ENCODE data around the gene CAMK1D.
"Not testable (repeated sequence)": the region's sequence is repeated elsewhere in the genome, so short reads cannot be mapped to it uniquely, and the experiment has no call there.

- TF ChIP-seq FOXJ3 (CRISPR knock-in tag; IDR thresholded peaks at IDR 0.05); JUND (IDR thresholded peaks at IDR 0.05); CTCF (IDR thresholded peaks at IDR 0.05); RFX5 (IDR thresholded peaks at IDR 0.05; ENCODE audit: low read length); REST (IDR thresholded peaks at IDR 0.05; ENCODE audit: low read depth, low read length); POLR2AphosphoS5 (IDR thresholded peaks at IDR 0.05; ENCODE audit: low read depth, low read length); RXRA (IDR thresholded peaks at IDR 0.05; ENCODE audit: borderline replicate concordance, low read depth); SMC3 (IDR thresholded peaks at IDR 0.05; ENCODE audit: low read depth, low read length); RAD21 (IDR thresholded peaks at IDR 0.05; ENCODE audit: low read length): not testable (repeated sequence)
These were observed 48.3 kb upstream of the CAMK1D start for GRCh38 chr10:12301036-12301435.

Data from SK-N-SH (cell line).